NB4 (cell line): ENCODE results near the gene ARPC2.

Experiments
- MYC ChIP-seq: IDR thresholded peaks from 2 replicates; pipeline ENCODE4 v1.6.1; 2011; ENCODE audit warnings: low read depth, low read length
- POLR2A ChIP-seq: IDR thresholded peaks from 2 replicates; pipeline ENCODE4 v1.6.1; 2011; ENCODE audit warnings: mild to moderate bottlenecking; ENCODE audit not compliant: insufficient read length; ENCODE audit errors: extremely low read depth
- TF ChIP-seq, protein P1 (sequence below): IDR thresholded peaks from one replicate; pipeline ENCODE4 v1.5.1; 2012; ENCODE audit warnings: low read depth, low read length
- TF ChIP-seq, protein P2 (sequence below): IDR thresholded peaks from 2 replicates; pipeline ENCODE4 v1.6.1; 2011; ENCODE audit warnings: low read depth, low read length

DNA sequence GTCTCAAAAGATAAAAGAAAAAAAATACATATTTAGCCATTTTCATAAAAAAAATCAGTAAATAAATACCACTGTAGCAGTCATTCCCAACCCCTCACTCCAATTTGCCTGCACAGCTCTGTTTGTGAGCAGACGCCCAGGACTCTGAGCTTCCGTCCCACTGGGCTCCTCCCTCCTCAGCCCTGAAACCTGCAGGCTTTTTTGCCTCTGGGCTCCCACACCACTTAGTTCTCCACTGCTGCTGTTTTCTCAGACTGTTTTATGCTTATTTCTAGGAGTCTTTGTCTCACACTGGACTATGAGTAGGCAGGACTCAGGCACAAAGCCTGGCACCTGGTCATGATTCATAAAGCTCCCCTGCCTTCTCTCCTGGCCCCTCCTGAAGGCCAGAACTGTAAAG is 44.1 kb upstream of the ARPC2 start:
- TF ChIP-seq, protein P1, sequence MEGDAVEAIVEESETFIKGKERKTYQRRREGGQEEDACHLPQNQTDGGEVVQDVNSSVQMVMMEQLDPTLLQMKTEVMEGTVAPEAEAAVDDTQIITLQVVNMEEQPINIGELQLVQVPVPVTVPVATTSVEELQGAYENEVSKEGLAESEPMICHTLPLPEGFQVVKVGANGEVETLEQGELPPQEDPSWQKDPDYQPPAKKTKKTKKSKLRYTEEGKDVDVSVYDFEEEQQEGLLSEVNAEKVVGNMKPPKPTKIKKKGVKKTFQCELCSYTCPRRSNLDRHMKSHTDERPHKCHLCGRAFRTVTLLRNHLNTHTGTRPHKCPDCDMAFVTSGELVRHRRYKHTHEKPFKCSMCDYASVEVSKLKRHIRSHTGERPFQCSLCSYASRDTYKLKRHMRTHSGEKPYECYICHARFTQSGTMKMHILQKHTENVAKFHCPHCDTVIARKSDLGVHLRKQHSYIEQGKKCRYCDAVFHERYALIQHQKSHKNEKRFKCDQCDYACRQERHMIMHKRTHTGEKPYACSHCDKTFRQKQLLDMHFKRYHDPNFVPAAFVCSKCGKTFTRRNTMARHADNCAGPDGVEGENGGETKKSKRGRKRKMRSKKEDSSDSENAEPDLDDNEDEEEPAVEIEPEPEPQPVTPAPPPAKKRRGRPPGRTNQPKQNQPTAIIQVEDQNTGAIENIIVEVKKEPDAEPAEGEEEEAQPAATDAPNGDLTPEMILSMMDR, result no peak
- TF ChIP-seq POLR2A, result no peak
- TF ChIP-seq, protein P2, sequence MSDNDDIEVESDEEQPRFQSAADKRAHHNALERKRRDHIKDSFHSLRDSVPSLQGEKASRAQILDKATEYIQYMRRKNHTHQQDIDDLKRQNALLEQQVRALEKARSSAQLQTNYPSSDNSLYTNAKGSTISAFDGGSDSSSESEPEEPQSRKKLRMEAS, result no peak
- no peak for TF ChIP-seq MYC
